Left renal cortex interstitium (tissue), 4 donors: ENCODE results near the gene CAT. TPM values are rescaled to one million over a fixed set of nuclear protein-coding genes. Genes with fewer than 3 reads are reported as not detected.
A peak's percentile ranks its signal among the peaks of the same experiment; 100 is the strongest.

Experiments used
- DNase-seq, 4 donors: peaks; one replicate each; pipeline ENCODE4 v3.0.0-alpha.2; 2013; ENCODE audit warnings: low read depth in 4 of 4, low spot score in 2 of 4, missing footprints in 1 of 4
- polyA plus RNA-seq, 4 donors: library from polyadenylated mRNA; unstranded; fragments of 120-200 nt; gene quantifications; one replicate each; pipeline ENCODE4 v1.2.1, GENCODE V29; 2013; ENCODE audit not compliant: insufficient read length in 4 of 4

The CAT gene
- polyA plus RNA-seq, result 100 to 1,000 TPM; 155 to 187 (median 164) TPM

- peak; percentile 90 to 96 (median 94) for DNase-seq
Observed at GRCh38 chr11:34438529-34439507, at the start of gene CAT. CAT (plus strand) TSS chr11:34438934; CDS start chr11:34439014, 80 bp downstream.

- no peak for DNase-seq
Observed at GRCh38 chr11:34394771-34395300, 43.9 kb upstream of the CAT start.

GRCh38 chr11:34395916-34396550 lies 42.7 kb upstream of the CAT start:
- DNase-seq, result no peak

GRCh38 chr11:34397120-34397519 lies 41.6 kb upstream of the CAT start:
- no peak for DNase-seq

GRCh38 chr11:34397811-34398210 lies 40.9 kb upstream of the CAT start:
- DNase-seq, result no peak

- DNase-seq, result no peak
Observed at GRCh38 chr11:34403431-34403830, 35.3 kb upstream of the CAT start.

GRCh38 chr11:34404280-34404679 lies 34.5 kb upstream of the CAT start:
- no peak for DNase-seq

GRCh38 chr11:34405079-34405858 lies 33.5 kb upstream of the CAT start:
- no peak for DNase-seq

GRCh38 chr11:34406413-34406812 lies 32.3 kb upstream of the CAT start:
- DNase-seq, result no peak

- DNase-seq, result no peak
Observed at GRCh38 chr11:34407121-34407813, 31.5 kb upstream of the CAT start.

- DNase-seq, result no peak
Observed at GRCh38 chr11:34408580-34409172, 30.1 kb upstream of the CAT start.

- DNase-seq, result no peak
Observed at GRCh38 chr11:34411111-34411510, 27.6 kb upstream of the CAT start.

- no peak for DNase-seq
Observed at GRCh38 chr11:34411791-34412190, 26.9 kb upstream of the CAT start.

GRCh38 chr11:34413263-34413662 lies 25.5 kb upstream of the CAT start:
- no peak for DNase-seq

GRCh38 chr11:34415538-34415937 lies 23.2 kb upstream of the CAT start:
- no peak for DNase-seq

GRCh38 chr11:34416088-34416487 lies 22.6 kb upstream of the CAT start:
- no peak for DNase-seq

- DNase-seq, result no peak
Observed at GRCh38 chr11:34416766-34417165, 22.0 kb upstream of the CAT start.

- no peak for DNase-seq
Observed at GRCh38 chr11:34417202-34417601, 21.5 kb upstream of the CAT start.

- no peak for DNase-seq
Observed at GRCh38 chr11:34419158-34419557, 19.6 kb upstream of the CAT start.

GRCh38 chr11:34423300-34423699 lies 15.4 kb upstream of the CAT start:
- no peak for DNase-seq
